IPS DF 19.7 (cell line): ENCODE results near the gene HOXA6.

ENCODE experiments used
- DNase-seq: peaks from one replicate; pipeline ENCODE4 v3.0.0-alpha.2; 2013; ENCODE audit warnings: low read depth, low spot score

Gene HOXA6

GRCh38 chr7:27151341-27151930 is 3.9 kb upstream of the HOXA6 start:
- DNase-seq: no peak

GRCh38 chr7:27150568-27151340 is 3.2 kb upstream of the HOXA6 start:
- no peak for DNase-seq

- no peak for DNase-seq
Observed at GRCh38 chr7:27149842-27150567, 2.4 kb upstream of the HOXA6 start.

GRCh38 chr7:27148756-27149641 is 1.4 kb upstream of the HOXA6 start:
- DNase-seq: no peak

- no peak for DNase-seq
Observed at GRCh38 chr7:27148031-27148755, 619 bp upstream of the HOXA6 start.

- DNase-seq: no peak
Observed at GRCh38 chr7:27146491-27147198, 929 bp downstream of the HOXA6 start.

GRCh38 chr7:27145914-27146412 is 1.6 kb downstream of the HOXA6 start:
- no peak for DNase-seq

- DNase-seq: no peak
Observed at GRCh38 chr7:27145165-27145913, 2.2 kb downstream of the HOXA6 start.

- no peak for DNase-seq
Observed at GRCh38 chr7:27144781-27145164, 2.8 kb downstream of the HOXA6 start.

GRCh38 chr7:27143950-27144780 is 3.4 kb downstream of the HOXA6 start:
- DNase-seq: no peak

- peak; percentile 64 for DNase-seq
Observed at GRCh38 chr7:27143023-27143949, 4.3 kb downstream of the HOXA6 start, which contains the start of gene HOXA5. HOXA5 (minus strand) TSS chr7:27143681; CDS start chr7:27143607, 74 bp downstream.

- DNase-seq: no peak
Observed at GRCh38 chr7:27142580-27143022, 5.0 kb downstream of the HOXA6 start.

- DNase-seq: no peak
Observed at GRCh38 chr7:27141923-27142579, 5.5 kb downstream of the HOXA6 start.

GRCh38 chr7:27141137-27141922 is 6.2 kb downstream of the HOXA6 start:
- no peak for DNase-seq

- no peak for DNase-seq
Observed at GRCh38 chr7:27140126-27140857, 7.3 kb downstream of the HOXA6 start.
